Lower lobe of right lung (tissue), 2 donors: ENCODE measurements around the gene DDX3X. TPM values are rescaled to one million over a fixed set of nuclear protein-coding genes. Genes with fewer than 3 reads are reported as not detected.
A peak's percentile ranks its signal among the peaks of the same experiment; 100 is the strongest.

Experiments used
- ATAC-seq, 2 donors: fragments of 200-7000 bp; cut with Tn5 transposase; one replicate each; pipeline ENCODE4 v1.9.1; 2020 to 2022; ENCODE audit warnings: mild to moderate bottlenecking in 2 of 2, moderate library complexity in 2 of 2
- DNase-seq: peaks from one replicate; pipeline ENCODE4 v3.0.0-alpha.2; 2020
- H3K27ac ChIP-seq: fragments of 200-600 bp; one replicate; pipeline ENCODE4 v1.8.0; 2022
- H3K27me3 ChIP-seq: fragments of 200-600 bp; one replicate; pipeline ENCODE4 v1.8.0; 2022; ENCODE audit warnings: low read depth
- H3K36me3 ChIP-seq: fragments of 200-600 bp; one replicate; pipeline ENCODE4 v1.8.0; 2022; ENCODE audit warnings: mild to moderate bottlenecking
- H3K4me1 ChIP-seq: fragments of 200-600 bp; one replicate; pipeline ENCODE4 v1.8.0; 2022
- H3K4me3 ChIP-seq: fragments of 200-600 bp; one replicate; pipeline ENCODE4 v1.8.0; 2022; ENCODE audit warnings: mild to moderate bottlenecking
- H3K9me3 ChIP-seq: fragments of 200-600 bp; one replicate; pipeline ENCODE4 v1.8.0; 2022
- intact Hi-C: fragments of 100-400 bp; cut with DNase I; formaldehyde crosslinking; loops from one replicate; pipeline ENCODE4 v1.11.0; 2022
- total RNA-seq: library from RNA; stranded (reverse); fragmentation: NEBNext Ultra II Directional; extraction: Animal tissue kit (Norgen Biotek cat#: 25700); gene quantifications from one replicate; pipeline ENCODE4 v1.2.1, GENCODE V29; 2021
- TF ChIP-seq, protein P1 (sequence below): fragments of 200-600 bp; IDR thresholded peaks from one replicate; pipeline ENCODE4 v1.8.0; 2022; ENCODE audit warnings: antibody characterized with exemption, mild to moderate bottlenecking
- donor health status: DM: no; HTN: yes; CAD: no; lungs with severe emphysema.

The DDX3X gene
- total RNA-seq, 1 donor from 2014 or later: 227 TPM

DNA sequence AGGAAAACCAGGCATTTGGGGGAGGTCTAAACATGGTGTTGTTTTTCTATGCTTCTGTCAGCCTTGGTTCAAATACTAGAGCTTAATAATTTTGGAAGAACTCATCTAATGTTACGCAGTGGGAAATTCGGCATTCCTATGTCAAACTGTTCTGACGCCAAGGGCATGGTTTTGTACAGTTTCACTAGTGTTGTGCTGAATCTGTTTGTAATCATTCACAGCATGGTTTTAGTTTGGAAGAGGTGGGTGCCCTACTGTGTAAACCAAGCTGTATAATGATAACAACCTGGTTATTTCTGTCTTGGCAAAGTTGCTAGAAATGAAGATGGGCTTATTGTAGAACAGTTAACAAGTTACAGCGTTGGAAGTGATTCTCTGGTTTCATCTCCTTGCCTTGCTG is 5.2 kb downstream of the DDX3X start:
- ATAC-seq (no peak), DNase-seq (no peak)
- no peaks in the 10 kb centered on the region for H3K9me3 ChIP-seq
- intact Hi-C loops: no loop called here
- H3K36me3 ChIP-seq: peaks cover 58% of the 10 kb centered on the region
- no peaks in the 10 kb centered on the region for H3K27me3 ChIP-seq
- peaks cover 44% of the 10 kb centered on the region for H3K4me1 ChIP-seq
- TF ChIP-seq, protein P1, sequence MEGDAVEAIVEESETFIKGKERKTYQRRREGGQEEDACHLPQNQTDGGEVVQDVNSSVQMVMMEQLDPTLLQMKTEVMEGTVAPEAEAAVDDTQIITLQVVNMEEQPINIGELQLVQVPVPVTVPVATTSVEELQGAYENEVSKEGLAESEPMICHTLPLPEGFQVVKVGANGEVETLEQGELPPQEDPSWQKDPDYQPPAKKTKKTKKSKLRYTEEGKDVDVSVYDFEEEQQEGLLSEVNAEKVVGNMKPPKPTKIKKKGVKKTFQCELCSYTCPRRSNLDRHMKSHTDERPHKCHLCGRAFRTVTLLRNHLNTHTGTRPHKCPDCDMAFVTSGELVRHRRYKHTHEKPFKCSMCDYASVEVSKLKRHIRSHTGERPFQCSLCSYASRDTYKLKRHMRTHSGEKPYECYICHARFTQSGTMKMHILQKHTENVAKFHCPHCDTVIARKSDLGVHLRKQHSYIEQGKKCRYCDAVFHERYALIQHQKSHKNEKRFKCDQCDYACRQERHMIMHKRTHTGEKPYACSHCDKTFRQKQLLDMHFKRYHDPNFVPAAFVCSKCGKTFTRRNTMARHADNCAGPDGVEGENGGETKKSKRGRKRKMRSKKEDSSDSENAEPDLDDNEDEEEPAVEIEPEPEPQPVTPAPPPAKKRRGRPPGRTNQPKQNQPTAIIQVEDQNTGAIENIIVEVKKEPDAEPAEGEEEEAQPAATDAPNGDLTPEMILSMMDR: no peak
- no peak overlapping the region for H3K27ac ChIP-seq
- H3K4me3 ChIP-seq: peak overlapping the region; percentile 74

DNA sequence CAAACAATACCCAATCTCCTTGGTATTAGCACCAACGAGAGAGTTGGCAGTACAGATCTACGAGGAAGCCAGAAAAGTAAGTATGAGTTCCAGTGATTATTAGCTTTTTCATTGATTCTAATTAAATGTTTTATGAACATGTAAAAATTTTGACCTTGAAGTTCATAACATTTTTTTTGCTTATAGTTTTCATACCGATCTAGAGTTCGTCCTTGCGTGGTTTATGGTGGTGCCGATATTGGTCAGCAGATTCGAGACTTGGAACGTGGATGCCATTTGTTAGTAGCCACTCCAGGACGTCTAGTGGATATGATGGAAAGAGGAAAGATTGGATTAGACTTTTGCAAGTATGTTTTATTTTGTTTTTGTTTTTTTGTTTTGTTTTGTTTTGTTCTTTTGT is 10.1 kb downstream of the DDX3X start:
- Histone ChIP-seq H3K9me3 (no peaks in the 10 kb centered on the region), H3K27me3 (no peaks in the 10 kb centered on the region), H3K27ac (no peak overlapping the region), H3K4me1 (peaks cover 25% of the 10 kb centered on the region), H3K36me3 (peaks cover 96% of the 10 kb centered on the region), H3K4me3 (no peak overlapping the region)
- no peak for DNase-seq
- ATAC-seq: no peak
- TF ChIP-seq, protein P1: no peak
- intact Hi-C loops: no loop called here

DNA sequence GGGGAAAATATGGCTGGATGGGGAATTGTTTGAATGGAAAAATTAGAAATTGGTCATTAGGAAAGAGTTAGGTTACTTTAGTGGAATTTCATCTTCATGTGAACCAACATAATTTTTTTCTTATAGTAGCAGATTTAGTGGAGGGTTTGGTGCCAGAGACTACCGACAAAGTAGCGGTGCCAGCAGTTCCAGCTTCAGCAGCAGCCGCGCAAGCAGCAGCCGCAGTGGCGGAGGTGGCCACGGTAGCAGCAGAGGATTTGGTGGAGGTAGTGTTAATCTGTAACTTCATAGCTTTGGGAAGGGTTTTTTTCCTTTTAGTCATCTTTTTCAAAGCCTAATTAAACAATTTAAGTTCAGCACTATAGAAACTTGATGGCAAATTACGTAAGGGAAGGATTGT is 13.2 kb downstream of the DDX3X start:
- no peak for DNase-seq
- H3K36me3 ChIP-seq: peaks cover 73% of the 10 kb centered on the region
- intact Hi-C loops: no loop called here

DNA sequence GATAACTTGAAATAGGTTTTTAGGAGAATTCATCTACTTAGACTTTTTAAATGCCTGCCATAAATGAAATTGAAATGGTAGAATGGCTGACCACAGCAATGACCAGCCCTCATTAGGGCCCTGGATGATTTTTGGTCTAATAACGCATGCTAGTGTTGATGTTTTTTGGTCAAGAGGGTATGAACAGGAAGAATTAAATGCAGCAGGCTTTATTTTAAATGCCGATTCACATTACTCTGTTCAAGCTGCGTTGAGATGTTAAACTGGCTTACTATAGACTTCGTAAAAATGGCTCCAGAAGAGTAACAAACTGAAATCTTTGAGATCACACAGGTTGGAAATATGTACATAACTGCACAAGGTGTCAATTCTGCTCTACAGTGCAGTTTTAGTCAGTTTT is 14.6 kb downstream of the DDX3X start:
- peaks cover 8% of the 10 kb centered on the region for H3K4me1 ChIP-seq
- TF ChIP-seq, protein P1: no peak

More for the DNA sequence above, 13.2 kb downstream of the DDX3X start:
- ATAC-seq: no peak
- Histone ChIP-seq H3K4me3 (no peak overlapping the region), H3K27ac (no peak overlapping the region), H3K9me3 (no peaks in the 10 kb centered on the region), H3K4me1 (peaks cover 8% of the 10 kb centered on the region), H3K27me3 (no peaks in the 10 kb centered on the region)
- TF ChIP-seq, protein P1: no peak

DNA sequence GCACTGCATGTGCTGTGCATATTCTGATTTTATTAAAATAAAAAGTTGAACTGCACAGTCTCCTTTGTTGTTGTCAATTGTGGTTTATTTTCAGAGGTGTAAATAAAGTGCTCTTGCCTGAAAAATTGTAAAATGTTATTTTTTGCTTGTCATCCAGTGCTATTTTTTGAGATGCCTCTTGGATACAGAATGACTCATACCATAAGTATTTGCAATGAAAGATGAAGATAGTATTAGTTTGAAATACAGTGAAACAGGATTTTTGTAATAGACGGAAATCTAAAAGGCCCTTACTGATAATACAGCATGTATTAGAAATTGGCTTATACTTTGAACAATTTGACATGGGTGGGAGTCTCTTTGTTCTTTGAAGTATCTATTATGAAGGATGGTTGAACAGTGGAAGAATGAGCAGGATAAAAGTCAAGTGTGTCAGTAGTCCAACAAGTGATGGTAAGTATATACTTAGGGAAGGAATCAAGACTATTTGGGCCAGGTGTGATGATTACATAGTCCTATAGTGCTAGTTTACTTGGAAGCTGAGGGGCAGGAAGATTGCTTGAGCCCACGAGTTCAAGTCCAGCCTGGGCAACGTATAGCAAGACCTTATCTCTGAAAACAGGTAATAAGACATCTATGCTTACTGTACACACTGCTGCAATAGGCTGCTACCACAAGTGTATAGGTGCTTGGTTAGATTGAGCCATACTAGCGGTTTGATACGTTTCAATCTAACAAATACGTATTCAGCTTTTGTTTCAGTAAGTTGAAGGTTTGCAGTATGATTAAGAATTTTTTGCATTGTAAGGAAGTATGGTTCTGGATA is 16.4 kb downstream of the DDX3X start:
- Histone ChIP-seq H3K27me3 (no peaks in the 10 kb centered on the region), H3K27ac (no peak overlapping the region), H3K36me3 (peaks cover 41% of the 10 kb centered on the region), H3K9me3 (no peaks in the 10 kb centered on the region), H3K4me1 (peaks cover 8% of the 10 kb centered on the region), H3K4me3 (no peak overlapping the region)
- TF ChIP-seq, protein P1: no peak
- intact Hi-C loops: no loop called here
- ATAC-seq: peak in 1 of 2 donors; percentile 8
- DNase-seq: no peak

More for the DNA sequence above, 14.6 kb downstream of the DDX3X start:
- Histone ChIP-seq H3K27ac (no peak overlapping the region), H3K36me3 (peaks cover 59% of the 10 kb centered on the region), H3K4me3 (no peak overlapping the region), H3K9me3 (no peaks in the 10 kb centered on the region), H3K27me3 (no peaks in the 10 kb centered on the region)
- DNase-seq: no peak
- no peak for ATAC-seq
- intact Hi-C loops: no loop called here
